ENCODE measurements around the gene PET100.

DNA sequence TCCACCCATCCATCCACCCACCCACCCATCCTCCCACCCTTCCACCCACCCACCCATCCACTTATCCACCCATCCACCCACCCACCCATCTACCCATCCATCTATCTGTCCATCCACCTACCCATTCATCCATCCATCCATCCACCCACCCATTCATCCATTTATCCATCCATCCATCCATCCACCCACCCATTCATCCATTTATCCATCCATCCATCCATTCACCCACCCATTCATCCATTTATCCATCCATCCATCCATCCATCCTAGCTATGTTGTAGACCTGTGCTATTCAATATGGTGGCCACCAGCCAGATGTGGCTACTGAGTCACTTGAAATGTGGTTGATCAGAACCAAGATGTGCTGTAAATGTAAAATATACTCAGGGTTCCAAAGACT lies 28.9 kb upstream of the PET100 start:
- TF ChIP-seq, protein P1, sequence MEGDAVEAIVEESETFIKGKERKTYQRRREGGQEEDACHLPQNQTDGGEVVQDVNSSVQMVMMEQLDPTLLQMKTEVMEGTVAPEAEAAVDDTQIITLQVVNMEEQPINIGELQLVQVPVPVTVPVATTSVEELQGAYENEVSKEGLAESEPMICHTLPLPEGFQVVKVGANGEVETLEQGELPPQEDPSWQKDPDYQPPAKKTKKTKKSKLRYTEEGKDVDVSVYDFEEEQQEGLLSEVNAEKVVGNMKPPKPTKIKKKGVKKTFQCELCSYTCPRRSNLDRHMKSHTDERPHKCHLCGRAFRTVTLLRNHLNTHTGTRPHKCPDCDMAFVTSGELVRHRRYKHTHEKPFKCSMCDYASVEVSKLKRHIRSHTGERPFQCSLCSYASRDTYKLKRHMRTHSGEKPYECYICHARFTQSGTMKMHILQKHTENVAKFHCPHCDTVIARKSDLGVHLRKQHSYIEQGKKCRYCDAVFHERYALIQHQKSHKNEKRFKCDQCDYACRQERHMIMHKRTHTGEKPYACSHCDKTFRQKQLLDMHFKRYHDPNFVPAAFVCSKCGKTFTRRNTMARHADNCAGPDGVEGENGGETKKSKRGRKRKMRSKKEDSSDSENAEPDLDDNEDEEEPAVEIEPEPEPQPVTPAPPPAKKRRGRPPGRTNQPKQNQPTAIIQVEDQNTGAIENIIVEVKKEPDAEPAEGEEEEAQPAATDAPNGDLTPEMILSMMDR (IDR thresholded peaks at IDR 0.05) = no peak
- TF ChIP-seq POLR2A (IDR thresholded peaks at IDR 0.05) (no peak), POLR2AphosphoS5 (IDR thresholded peaks at IDR 0.05) (no peak)

Data from breast epithelium (tissue), 3 donors.